Measurements from ENCODE around the gene OPRD1.

DNA sequence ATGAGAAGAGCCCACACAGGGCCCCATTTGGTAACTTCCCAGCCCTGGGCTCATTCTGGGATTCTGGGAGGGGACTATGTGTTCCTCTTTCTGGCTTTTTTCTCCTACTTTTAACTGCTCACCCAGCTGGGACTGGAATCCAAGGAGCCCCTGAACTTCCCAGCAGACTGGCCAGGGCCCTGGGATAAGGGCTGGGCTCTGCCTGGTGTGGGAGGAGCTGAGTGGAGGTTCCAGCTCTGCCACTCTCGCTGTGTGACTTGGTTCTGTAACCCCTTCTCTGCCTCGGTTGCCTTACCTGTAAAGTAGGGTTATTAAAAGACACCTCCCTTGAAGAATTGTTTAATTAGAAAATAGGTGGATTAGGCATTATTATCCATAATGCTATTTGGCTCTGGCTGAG is 82.8 kb downstream of the OPRD1 start:
- TF ChIP-seq, protein P1, sequence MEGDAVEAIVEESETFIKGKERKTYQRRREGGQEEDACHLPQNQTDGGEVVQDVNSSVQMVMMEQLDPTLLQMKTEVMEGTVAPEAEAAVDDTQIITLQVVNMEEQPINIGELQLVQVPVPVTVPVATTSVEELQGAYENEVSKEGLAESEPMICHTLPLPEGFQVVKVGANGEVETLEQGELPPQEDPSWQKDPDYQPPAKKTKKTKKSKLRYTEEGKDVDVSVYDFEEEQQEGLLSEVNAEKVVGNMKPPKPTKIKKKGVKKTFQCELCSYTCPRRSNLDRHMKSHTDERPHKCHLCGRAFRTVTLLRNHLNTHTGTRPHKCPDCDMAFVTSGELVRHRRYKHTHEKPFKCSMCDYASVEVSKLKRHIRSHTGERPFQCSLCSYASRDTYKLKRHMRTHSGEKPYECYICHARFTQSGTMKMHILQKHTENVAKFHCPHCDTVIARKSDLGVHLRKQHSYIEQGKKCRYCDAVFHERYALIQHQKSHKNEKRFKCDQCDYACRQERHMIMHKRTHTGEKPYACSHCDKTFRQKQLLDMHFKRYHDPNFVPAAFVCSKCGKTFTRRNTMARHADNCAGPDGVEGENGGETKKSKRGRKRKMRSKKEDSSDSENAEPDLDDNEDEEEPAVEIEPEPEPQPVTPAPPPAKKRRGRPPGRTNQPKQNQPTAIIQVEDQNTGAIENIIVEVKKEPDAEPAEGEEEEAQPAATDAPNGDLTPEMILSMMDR (conservative IDR thresholded peaks at IDR 0.05; ENCODE audit: low read length), result no peak
- TF ChIP-seq EZH2phosphoT487 (IDR thresholded peaks at IDR 0.05; ENCODE audit: borderline replicate concordance), result no peak

All from Loucy (cell line).